Renal cortex interstitium (tissue), 11 donors: ENCODE data around the gene MYO1B. TPM values are rescaled to one million over a fixed set of nuclear protein-coding genes. Genes with fewer than 3 reads are reported as not detected.
A peak's percentile ranks its signal among the peaks of the same experiment; 100 is the strongest.

ENCODE experiments used
- DNase-seq, 11 donors: peaks; one replicate each; pipeline ENCODE4 v3.0.0-alpha.2; 2013; ENCODE audit warnings: low read depth in 9 of 11, low spot score in 4 of 11; ENCODE audit errors: extremely low read depth in 1 of 11
- polyA plus RNA-seq, 3 donors: library from polyadenylated mRNA; unstranded; fragments of 120-200 nt; gene quantifications; one replicate each; pipeline ENCODE4 v1.2.1, GENCODE V29; 2013; ENCODE audit not compliant: insufficient read length in 3 of 3

Gene MYO1B
- polyA plus RNA-seq, 3 donors = 92.5 to 123 (median 118) TPM

GRCh38 chr2:191363267-191363666 is 118.1 kb downstream of the MYO1B start:
- no peak for DNase-seq

GRCh38 chr2:191365089-191365488 is 119.9 kb downstream of the MYO1B start:
- no peak for DNase-seq

- DNase-seq = no peak
These were observed 121.0 kb downstream of the MYO1B start for GRCh38 chr2:191366199-191366598.

- no peak for DNase-seq
These were observed 123.8 kb downstream of the MYO1B start for GRCh38 chr2:191369034-191369433.

- DNase-seq = no peak
These were observed 129.2 kb downstream of the MYO1B start for GRCh38 chr2:191374366-191374765.

- no peak for DNase-seq
These were observed 129.7 kb downstream of the MYO1B start for GRCh38 chr2:191374939-191375338.

- DNase-seq = peak in 8 of 11 donors; percentile 29 to 57 (median 45)
These were observed 131.9 kb downstream of the MYO1B start for GRCh38 chr2:191376981-191377629.

- no peak for DNase-seq
These were observed 134.2 kb downstream of the MYO1B start for GRCh38 chr2:191379375-191379774.

- DNase-seq = peak in 1 of 11 donors; percentile 20
These were observed 137.6 kb downstream of the MYO1B start for GRCh38 chr2:191382801-191383200.

- no peak for DNase-seq
These were observed 138.3 kb downstream of the MYO1B start for GRCh38 chr2:191383486-191383885.

- DNase-seq = no peak
These were observed 139.6 kb downstream of the MYO1B start for GRCh38 chr2:191384829-191385228.

GRCh38 chr2:191385416-191386160 is 140.4 kb downstream of the MYO1B start:
- no peak for DNase-seq

- no peak for DNase-seq
These were observed 141.8 kb downstream of the MYO1B start for GRCh38 chr2:191386938-191387536.

GRCh38 chr2:191389288-191389687 is 144.1 kb downstream of the MYO1B start:
- no peak for DNase-seq

- no peak for DNase-seq
These were observed 146.0 kb downstream of the MYO1B start for GRCh38 chr2:191391171-191391570.

- no peak for DNase-seq
These were observed 148.8 kb downstream of the MYO1B start for GRCh38 chr2:191394043-191394442.

GRCh38 chr2:191396794-191397193 is 151.6 kb downstream of the MYO1B start:
- DNase-seq = no peak

- DNase-seq = no peak
These were observed 154.4 kb downstream of the MYO1B start for GRCh38 chr2:191399601-191400000.

GRCh38 chr2:191401287-191401686 is 156.1 kb downstream of the MYO1B start:
- peak in 2 of 11 donors; percentile 8 to 22 for DNase-seq

GRCh38 chr2:191402966-191403565 is 157.9 kb downstream of the MYO1B start:
- no peak for DNase-seq
